Colonic mucosa (tissue), 4 donors: ENCODE measurements around the gene GRIA2. TPM values are rescaled to one million over a fixed set of nuclear protein-coding genes. Genes with fewer than 3 reads are reported as not detected.
"Not testable (repeated sequence)": the region's sequence is repeated elsewhere in the genome, so short reads cannot be mapped to it uniquely, and the experiment has no call there.

Source experiments
- DNase-seq: peaks from one replicate; pipeline ENCODE4 v3.0.0-alpha.2; 2020
- H3K27ac ChIP-seq: fragments of 200-600 bp; one replicate; pipeline ENCODE4 v1.8.0; 2021
- H3K27me3 ChIP-seq: fragments of 200-600 bp; one replicate; pipeline ENCODE4 v1.8.0; 2021
- H3K36me3 ChIP-seq: fragments of 200-600 bp; one replicate; pipeline ENCODE4 v1.8.0; 2021
- H3K4me1 ChIP-seq: fragments of 200-600 bp; one replicate; pipeline ENCODE4 v1.8.0; 2021; ENCODE audit warnings: mild to moderate bottlenecking
- H3K4me3 ChIP-seq: fragments of 200-600 bp; one replicate; pipeline ENCODE4 v1.8.0; 2021
- H3K9ac ChIP-seq, 2 donors: one replicate each; pipeline ENCODE4 v1.7.0; 2013; ENCODE audit warnings: control low read depth in 2 of 2, low read depth in 2 of 2, low read length in 2 of 2
- H3K9me3 ChIP-seq: fragments of 200-600 bp; one replicate; pipeline ENCODE4 v1.8.0; 2021
- intact Hi-C: fragments of 100-400 bp; cut with DNase I; formaldehyde crosslinking; loops from one replicate; pipeline ENCODE4 v1.14.1; 2022
- total RNA-seq, 2 donors: library from RNA; stranded (reverse); fragmentation: NEBNext Ultra II Directional in 1 of 2; extraction: Animal tissue kit (Norgen Biotek cat#: 25700) in 1 of 2; gene quantifications; one replicate each; pipeline ENCODE4 v1.2.1, GENCODE V29; 2021
- TF ChIP-seq, protein P1 (sequence below): fragments of 200-600 bp; IDR thresholded peaks from one replicate; pipeline ENCODE4 v1.8.0; 2022; ENCODE audit warnings: antibody characterized with exemption, mild to moderate bottlenecking
- donor health status: healthy.
- donor health status: DM: no; HTN: no; CAD: no.
- donor health status: DM: no; HTN: no; CAD: no.

The GRIA2 gene
- total RNA-seq, result not detected

DNA sequence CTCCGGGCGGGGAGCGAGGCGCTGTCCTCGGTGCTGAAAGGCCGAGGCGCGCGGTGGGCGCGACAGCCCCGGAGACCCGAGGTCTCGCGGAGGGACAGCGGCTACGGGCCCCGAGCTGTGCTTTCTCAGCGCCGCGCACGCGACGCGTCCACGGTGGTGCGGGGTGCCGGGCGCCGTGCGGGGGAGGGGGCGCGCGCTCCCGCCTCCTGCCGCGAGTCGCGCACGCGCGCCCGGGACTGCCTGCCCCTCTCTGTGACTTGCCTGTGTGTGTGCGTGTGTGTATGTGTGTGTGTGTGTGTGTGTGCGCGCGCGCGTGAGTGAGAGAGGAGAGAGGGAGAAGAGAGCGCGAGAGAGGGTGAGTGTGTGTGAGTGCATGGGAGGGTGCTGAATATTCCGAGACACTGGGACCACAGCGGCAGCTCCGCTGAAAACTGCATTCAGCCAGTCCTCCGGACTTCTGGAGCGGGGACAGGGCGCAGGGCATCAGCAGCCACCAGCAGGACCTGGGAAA, at the start of gene GRIA2:
GRIA2 (plus strand) TSS at position 358 of the 511 bp plus-strand sequence. CDS start 315 bp downstream, outside the sequence.
- Histone ChIP-seq H3K9me3 (no peaks in the 10 kb centered on the region), H3K4me3 (no peak within 1 kb of the TSS), H3K27me3 (peaks cover 29% of the 10 kb centered on the region), H3K9ac (no peak within 1 kb of the TSS), H3K27ac (no peak within 1 kb of the TSS), H3K4me1 (no peaks in the 10 kb centered on the region), H3K36me3 (no peaks in the 10 kb centered on the region)
- TF ChIP-seq, protein P1, sequence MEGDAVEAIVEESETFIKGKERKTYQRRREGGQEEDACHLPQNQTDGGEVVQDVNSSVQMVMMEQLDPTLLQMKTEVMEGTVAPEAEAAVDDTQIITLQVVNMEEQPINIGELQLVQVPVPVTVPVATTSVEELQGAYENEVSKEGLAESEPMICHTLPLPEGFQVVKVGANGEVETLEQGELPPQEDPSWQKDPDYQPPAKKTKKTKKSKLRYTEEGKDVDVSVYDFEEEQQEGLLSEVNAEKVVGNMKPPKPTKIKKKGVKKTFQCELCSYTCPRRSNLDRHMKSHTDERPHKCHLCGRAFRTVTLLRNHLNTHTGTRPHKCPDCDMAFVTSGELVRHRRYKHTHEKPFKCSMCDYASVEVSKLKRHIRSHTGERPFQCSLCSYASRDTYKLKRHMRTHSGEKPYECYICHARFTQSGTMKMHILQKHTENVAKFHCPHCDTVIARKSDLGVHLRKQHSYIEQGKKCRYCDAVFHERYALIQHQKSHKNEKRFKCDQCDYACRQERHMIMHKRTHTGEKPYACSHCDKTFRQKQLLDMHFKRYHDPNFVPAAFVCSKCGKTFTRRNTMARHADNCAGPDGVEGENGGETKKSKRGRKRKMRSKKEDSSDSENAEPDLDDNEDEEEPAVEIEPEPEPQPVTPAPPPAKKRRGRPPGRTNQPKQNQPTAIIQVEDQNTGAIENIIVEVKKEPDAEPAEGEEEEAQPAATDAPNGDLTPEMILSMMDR, result no peak
- DNase-seq, result no peak
- intact Hi-C loops, result no loop called here

DNA sequence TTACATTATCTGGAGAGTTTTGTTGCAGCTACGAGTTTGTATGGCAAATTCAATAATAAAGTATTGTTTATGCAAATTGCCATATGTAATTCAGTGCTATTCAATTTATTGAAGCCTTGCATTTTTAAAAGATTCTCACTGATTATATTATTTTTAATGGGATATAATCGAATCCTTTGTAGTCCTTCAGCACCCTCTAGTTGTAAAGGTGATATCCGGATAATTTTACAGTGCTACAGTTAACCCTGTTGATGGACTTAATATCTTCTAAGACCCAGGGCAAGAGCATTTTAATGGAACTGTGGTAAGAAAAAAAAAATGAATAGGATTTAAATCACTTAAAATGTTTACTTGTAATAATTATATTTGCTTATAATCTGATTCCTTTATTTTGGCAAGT, 48.5 kb upstream of the GRIA2 start:
- Histone ChIP-seq H3K4me3 (no peak overlapping the region), H3K27ac (no peak overlapping the region), H3K27me3 (no peaks in the 10 kb centered on the region), H3K9me3 (no peaks in the 10 kb centered on the region), H3K9ac (no peak overlapping the region), H3K36me3 (no peaks in the 10 kb centered on the region), H3K4me1 (no peaks in the 10 kb centered on the region)
- no peak for DNase-seq
- intact Hi-C loops, result no loop called here
- TF ChIP-seq, protein P1, result no peak

DNA sequence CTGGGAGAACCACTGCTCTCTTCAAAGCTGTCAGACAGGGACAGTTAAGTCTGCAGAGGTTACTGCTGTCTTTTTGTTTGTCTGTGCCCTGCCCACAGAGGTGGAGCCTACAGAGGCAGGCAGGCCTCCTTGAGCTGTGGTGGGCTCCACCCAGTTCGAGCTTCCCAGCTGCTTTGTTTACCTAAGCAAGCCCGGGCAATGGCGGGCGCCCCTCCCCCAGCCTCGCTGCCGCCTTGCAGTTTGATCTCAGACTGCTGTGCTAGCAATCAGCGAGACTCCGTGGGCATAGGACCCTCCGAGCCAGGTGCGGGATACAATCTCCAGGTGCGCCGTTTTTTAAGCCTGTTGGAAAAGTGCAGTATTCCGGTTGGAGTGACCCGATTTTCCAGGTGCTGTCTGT, 40.3 kb upstream of the GRIA2 start:
- H3K36me3 ChIP-seq, H3K27ac ChIP-seq, DNase-seq, H3K9ac ChIP-seq, H3K27me3 ChIP-seq, intact Hi-C loops, H3K4me3 ChIP-seq, H3K4me1 ChIP-seq, H3K9me3 ChIP-seq: not testable (repeated sequence)

DNA sequence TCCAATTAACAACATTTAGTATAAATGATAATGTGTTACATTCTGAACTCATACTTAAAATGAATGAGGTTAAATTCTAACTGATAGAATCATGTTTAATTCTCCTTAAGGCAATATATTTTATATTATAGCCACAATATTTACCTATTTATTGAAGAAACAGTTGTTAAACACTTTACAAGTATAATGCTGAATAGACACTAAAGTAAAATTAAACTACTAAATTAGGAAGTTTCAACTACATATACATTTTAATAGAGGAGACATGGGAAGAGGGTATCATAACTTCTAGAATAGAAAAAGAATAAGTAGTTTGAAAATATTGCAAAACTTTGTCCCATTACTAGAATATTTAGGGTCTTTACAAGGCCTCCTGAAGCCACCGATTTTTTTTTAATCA, 36.2 kb upstream of the GRIA2 start:
- intact Hi-C loops, result no loop called here

DNA sequence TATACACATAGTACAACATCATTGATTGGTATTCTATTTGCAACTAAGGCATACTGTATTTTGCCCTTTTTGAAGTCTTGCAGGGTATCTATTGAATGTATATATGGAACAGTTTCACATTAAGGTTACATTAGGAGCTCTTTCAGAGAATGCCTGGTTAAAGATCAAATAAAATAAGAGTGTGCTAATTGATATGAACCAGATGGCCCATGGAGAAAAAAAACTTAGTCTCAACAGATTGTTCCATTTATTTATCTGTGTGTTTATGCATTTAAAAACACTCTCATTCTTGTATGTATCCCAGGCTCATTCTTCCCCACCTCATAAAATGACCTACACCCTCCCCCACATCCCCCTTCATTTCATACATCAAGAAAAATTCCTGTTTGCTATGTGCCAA, 35.2 kb upstream of the GRIA2 start:
- TF ChIP-seq, protein P1, result no peak
- H3K27me3 ChIP-seq, result no peaks in the 10 kb centered on the region
- H3K36me3 ChIP-seq, result no peaks in the 10 kb centered on the region
- H3K4me1 ChIP-seq, result no peaks in the 10 kb centered on the region
- intact Hi-C loops, result no loop called here
- no peak overlapping the region for H3K4me3 ChIP-seq
- DNase-seq, result no peak
- no peak overlapping the region for H3K27ac ChIP-seq
- no peaks in the 10 kb centered on the region for H3K9me3 ChIP-seq
- H3K9ac ChIP-seq, result no peak overlapping the region

More for the DNA sequence above, 36.2 kb upstream of the GRIA2 start:
- H3K27ac ChIP-seq, result no peak overlapping the region
- DNase-seq, result no peak
- H3K36me3 ChIP-seq, result no peaks in the 10 kb centered on the region
- TF ChIP-seq, protein P1, result no peak
- H3K9me3 ChIP-seq, result no peaks in the 10 kb centered on the region
- H3K4me1 ChIP-seq, result no peaks in the 10 kb centered on the region
- no peak overlapping the region for H3K9ac ChIP-seq
- H3K27me3 ChIP-seq, result no peaks in the 10 kb centered on the region
- H3K4me3 ChIP-seq, result no peak overlapping the region

DNA sequence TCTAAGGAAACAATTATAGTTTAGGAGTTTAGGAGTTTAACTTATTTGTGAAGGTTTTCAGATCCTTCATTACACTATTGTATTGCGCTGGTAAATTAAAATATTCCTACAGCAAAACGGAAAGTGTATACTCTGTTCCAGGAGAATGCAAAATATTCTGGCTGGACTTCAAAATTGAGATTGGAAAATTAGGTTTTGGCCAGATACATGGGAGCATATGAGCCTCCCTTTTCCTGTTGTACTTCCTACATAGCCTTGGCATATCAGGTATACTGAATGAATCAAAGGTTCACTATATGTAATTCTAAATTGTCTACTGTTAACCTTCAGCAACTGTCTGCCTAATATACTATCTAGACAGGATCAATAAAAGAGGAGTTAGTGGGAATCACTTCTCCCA, 25.2 kb upstream of the GRIA2 start:
- H3K4me3 ChIP-seq, result no peak overlapping the region
- H3K9ac ChIP-seq, result no peak overlapping the region
- H3K27ac ChIP-seq, result no peak overlapping the region
- H3K27me3 ChIP-seq, result no peaks in the 10 kb centered on the region
- no peaks in the 10 kb centered on the region for H3K9me3 ChIP-seq
- intact Hi-C loops, result no loop called here
- H3K36me3 ChIP-seq, result no peaks in the 10 kb centered on the region
- TF ChIP-seq, protein P1, result no peak
- no peaks in the 10 kb centered on the region for H3K4me1 ChIP-seq
- DNase-seq, result no peak
